Smooth muscle cell (in vitro differentiated cells): ENCODE data around the gene ARHGEF28. TPM values are rescaled to one million over a fixed set of nuclear protein-coding genes. Genes with fewer than 3 reads are reported as not detected.

Experiments
- DNase-seq: peaks from one replicate; lab custom pipeline; 2025; ENCODE audit not compliant: unreplicated experiment; lab: John Stamatoyannopoulos, UW
- H2AFZ ChIP-seq: fragments of 200-600 bp; sonication (generic); 2 replicates; pipeline ENCODE4 v1.6.0; 2016; ENCODE audit warnings: antibody characterized with exemption, low read depth, mild to moderate bottlenecking
- H3F3A ChIP-seq: fragments of 200-600 bp; sonication (generic); 2 replicates; pipeline ENCODE4 v1.6.0; 2017; ENCODE audit warnings: antibody characterized with exemption, low read depth
- H3K27ac ChIP-seq: fragments of 200-600 bp; sonication (generic); 2 replicates; pipeline ENCODE4 v1.5.1; 2016; ENCODE audit warnings: low read depth, mild to moderate bottlenecking
- H3K27me3 ChIP-seq: fragments of 200-600 bp; sonication (generic); 2 replicates; pipeline ENCODE4 v1.6.1; 2016; ENCODE audit warnings: low read depth, mild to moderate bottlenecking
- H3K36me3 ChIP-seq: fragments of 200-600 bp; sonication (generic); 2 replicates; pipeline ENCODE4 v1.5.1; 2016; ENCODE audit warnings: low read depth
- H3K4me1 ChIP-seq: fragments of 200-600 bp; sonication (generic); 2 replicates; pipeline ENCODE4 v1.5.1; 2016; ENCODE audit warnings: low read depth
- H3K4me2 ChIP-seq: fragments of 200-600 bp; sonication (generic); 2 replicates; pipeline ENCODE4 v1.6.0; 2016; ENCODE audit warnings: mild to moderate bottlenecking
- H3K4me3 ChIP-seq: fragments of 200-600 bp; sonication (generic); 2 replicates; pipeline ENCODE4 v1.5.1; 2016; ENCODE audit warnings: mild to moderate bottlenecking
- H3K79me2 ChIP-seq: fragments of 200-600 bp; sonication (generic); 2 replicates; pipeline ENCODE4 v1.6.0; 2016; ENCODE audit warnings: low read depth, mild to moderate bottlenecking
- H3K9ac ChIP-seq: fragments of 200-600 bp; sonication (generic); 2 replicates; pipeline ENCODE4 v1.6.0; 2016; ENCODE audit warnings: low read depth
- H3K9me3 ChIP-seq: fragments of 200-600 bp; sonication (generic); replicated peaks from 2 replicates; pipeline ENCODE4 v1.5.1; 2016; ENCODE audit warnings: low read depth
- H4K20me1 ChIP-seq: fragments of 200-600 bp; sonication (generic); 2 replicates; pipeline ENCODE4 v1.6.0; 2016; ENCODE audit warnings: low read depth
- WGBS: methylation state at CpG from one replicate; pipeline ENCODE4 v1.1.7; 2016; ENCODE audit warnings: low lambda C conversion rate; 5-methylcytosine and 5-hydroxymethylcytosine counted together
- polyA plus RNA-seq: library from polyadenylated mRNA; unstranded; fragments of >200 nt; fragmentation: Nextera tagmentation; extraction: Ambion mirVana; gene quantifications from 2 replicates; pipeline ENCODE4 v1.2.1, GENCODE V29; 2016
- total RNA-seq: library from RNA; depleted of rRNA; stranded (reverse); fragments of >200 nt; gene quantifications from 2 replicates; pipeline ENCODE4 v1.2.3, GENCODE V29; 2014
- TF ChIP-seq, protein P1 (sequence below): fragments of 200-600 bp; sonication (generic); IDR thresholded peaks from 2 replicates; pipeline ENCODE4 v1.5.1; 2017; ENCODE audit warnings: borderline replicate concordance, mild to moderate bottlenecking, antibody characterized with exemption; ENCODE audit not compliant: insufficient read depth, poor library complexity, severe bottlenecking

The ARHGEF28 gene
- total and polyA plus RNA-seq, 2 experiments from 2014 or later: 0.19 to 0.90 TPM

DNA sequence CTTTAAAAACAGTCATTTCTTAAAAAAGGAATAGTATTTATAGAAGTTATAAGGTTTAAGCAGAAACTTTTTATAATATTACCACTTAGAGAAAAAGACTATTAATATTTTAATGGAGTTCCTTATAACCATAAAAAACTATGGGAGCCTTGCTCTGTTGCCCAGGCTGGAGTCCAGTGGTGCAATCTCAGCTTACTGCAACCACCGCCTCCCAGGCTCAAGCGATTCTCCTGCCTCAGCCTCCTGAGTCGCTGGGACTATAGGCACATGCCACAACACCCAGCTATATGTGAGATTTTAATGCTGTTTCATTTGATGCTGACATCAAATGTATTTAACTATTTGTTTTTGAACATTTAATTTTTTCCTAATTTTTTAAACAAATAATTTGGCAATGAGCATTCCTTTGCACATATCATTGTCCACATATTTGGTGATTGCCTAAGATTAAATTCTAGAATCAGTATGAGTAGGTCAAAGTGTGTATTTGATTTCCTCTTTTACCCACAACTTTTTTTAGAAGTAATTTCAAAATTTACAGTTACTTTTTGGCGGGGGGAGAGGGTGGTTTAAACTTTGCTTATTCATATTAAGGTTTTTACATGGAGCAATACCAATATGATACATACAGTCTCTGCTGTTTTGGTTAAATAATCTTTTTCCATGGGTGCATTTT, 235.5 kb downstream of the ARHGEF28 start:
- Histone ChIP-seq H3K9me3 (no peaks in the 10 kb centered on the region), H3K27me3 (no peaks in the 10 kb centered on the region), H3K4me3 (no peak overlapping the region), H4K20me1 (no peaks in the 10 kb centered on the region), H3K4me2 (no peak overlapping the region), H2AFZ (no peak overlapping the region), H3K4me1 (no peaks in the 10 kb centered on the region), H3K79me2 (no peaks in the 10 kb centered on the region), H3K9ac (no peak overlapping the region), H3K27ac (no peak overlapping the region), H3K36me3 (no peaks in the 10 kb centered on the region), H3F3A (no peaks in the 10 kb centered on the region)
- TF ChIP-seq, protein P1, sequence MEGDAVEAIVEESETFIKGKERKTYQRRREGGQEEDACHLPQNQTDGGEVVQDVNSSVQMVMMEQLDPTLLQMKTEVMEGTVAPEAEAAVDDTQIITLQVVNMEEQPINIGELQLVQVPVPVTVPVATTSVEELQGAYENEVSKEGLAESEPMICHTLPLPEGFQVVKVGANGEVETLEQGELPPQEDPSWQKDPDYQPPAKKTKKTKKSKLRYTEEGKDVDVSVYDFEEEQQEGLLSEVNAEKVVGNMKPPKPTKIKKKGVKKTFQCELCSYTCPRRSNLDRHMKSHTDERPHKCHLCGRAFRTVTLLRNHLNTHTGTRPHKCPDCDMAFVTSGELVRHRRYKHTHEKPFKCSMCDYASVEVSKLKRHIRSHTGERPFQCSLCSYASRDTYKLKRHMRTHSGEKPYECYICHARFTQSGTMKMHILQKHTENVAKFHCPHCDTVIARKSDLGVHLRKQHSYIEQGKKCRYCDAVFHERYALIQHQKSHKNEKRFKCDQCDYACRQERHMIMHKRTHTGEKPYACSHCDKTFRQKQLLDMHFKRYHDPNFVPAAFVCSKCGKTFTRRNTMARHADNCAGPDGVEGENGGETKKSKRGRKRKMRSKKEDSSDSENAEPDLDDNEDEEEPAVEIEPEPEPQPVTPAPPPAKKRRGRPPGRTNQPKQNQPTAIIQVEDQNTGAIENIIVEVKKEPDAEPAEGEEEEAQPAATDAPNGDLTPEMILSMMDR: no peak
- DNase-seq: no peak
- WGBS: 93% methylated on average over 4 of the region's 4 CpGs

DNA sequence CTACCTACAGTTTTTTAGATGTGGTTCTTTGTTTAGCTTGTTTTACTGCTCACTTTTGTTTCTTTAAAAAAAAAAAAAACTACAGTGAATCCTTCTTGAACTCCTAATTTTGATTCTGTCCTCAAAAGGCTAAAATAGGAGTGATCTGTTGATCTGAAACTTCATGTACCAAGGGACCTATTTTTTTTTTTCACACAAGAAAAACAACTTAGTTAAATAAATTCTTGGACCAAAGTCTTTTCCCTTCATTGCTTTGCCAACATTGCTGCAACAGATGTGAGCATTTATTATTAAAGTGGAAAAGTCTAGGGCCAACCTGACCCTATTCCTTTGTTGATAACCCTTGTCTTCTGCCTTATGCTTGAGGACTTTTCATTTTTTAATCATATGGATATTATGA, 236.8 kb downstream of the ARHGEF28 start:
- Histone ChIP-seq H3K4me2 (no peak overlapping the region), H3K9ac (no peak overlapping the region), H3K79me2 (no peaks in the 10 kb centered on the region), H4K20me1 (no peaks in the 10 kb centered on the region), H2AFZ (no peak overlapping the region), H3K27ac (no peak overlapping the region), H3K9me3 (no peaks in the 10 kb centered on the region), H3K4me3 (no peak overlapping the region), H3K36me3 (no peaks in the 10 kb centered on the region), H3K4me1 (no peaks in the 10 kb centered on the region), H3F3A (no peaks in the 10 kb centered on the region), H3K27me3 (no peaks in the 10 kb centered on the region)
- TF ChIP-seq, protein P1: no peak
- no peak for DNase-seq

DNA sequence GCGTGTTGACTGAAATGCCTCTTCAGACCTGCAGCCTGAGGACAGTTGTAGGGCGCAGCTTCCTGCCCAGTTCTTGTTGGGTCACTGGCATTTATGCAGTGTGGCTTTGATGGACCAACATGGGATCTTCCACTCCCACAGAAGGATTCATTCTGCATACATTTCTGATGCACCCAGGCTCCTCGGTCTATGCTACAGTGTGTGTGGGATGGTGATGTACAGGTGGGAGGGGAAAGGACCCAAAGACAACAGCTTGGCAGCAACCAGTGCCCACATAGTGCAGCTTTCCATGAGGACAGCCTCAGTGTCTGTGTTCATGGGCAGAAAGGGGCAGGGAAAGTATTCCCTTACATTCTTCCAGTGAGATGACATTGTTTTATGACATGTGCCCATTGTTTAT, 237.9 kb downstream of the ARHGEF28 start:
- 88% methylated on average over 3 of the region's 3 CpGs for WGBS
- Histone ChIP-seq H3K4me1 (no peaks in the 10 kb centered on the region), H3F3A (no peaks in the 10 kb centered on the region), H3K79me2 (no peaks in the 10 kb centered on the region), H3K9me3 (no peaks in the 10 kb centered on the region), H3K9ac (no peak overlapping the region), H3K36me3 (no peaks in the 10 kb centered on the region), H4K20me1 (no peaks in the 10 kb centered on the region), H3K27ac (no peak overlapping the region), H3K27me3 (no peaks in the 10 kb centered on the region), H3K4me2 (no peak overlapping the region), H3K4me3 (no peak overlapping the region), H2AFZ (no peak overlapping the region)
- DNase-seq: no peak
- TF ChIP-seq, protein P1: no peak

DNA sequence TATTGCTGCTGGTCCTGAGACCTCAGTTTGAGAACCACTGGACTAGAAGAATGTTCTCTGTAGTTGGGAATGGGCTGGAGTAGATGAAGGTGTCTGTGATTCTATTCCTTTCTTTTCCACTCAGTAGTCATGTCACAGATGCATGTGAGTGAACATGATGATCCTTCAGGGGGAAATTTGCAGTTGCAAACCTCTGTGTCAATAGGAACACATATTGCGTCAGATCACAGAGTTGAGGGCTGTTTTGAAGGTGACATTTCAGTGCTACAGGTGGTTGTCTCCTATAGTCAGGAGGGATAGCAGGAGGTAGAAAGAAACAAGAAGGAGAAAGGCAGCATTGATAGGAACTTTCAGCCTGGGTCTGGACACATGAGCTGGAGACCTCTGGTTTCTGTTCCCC, 239.3 kb downstream of the ARHGEF28 start:
- DNase-seq: no peak
- Histone ChIP-seq H3K4me2 (no peak overlapping the region), H3K9me3 (no peaks in the 10 kb centered on the region), H4K20me1 (no peaks in the 10 kb centered on the region), H3K27me3 (no peaks in the 10 kb centered on the region), H3K4me3 (no peak overlapping the region), H3K27ac (no peak overlapping the region), H3K9ac (no peak overlapping the region), H3K79me2 (no peaks in the 10 kb centered on the region), H3K4me1 (no peaks in the 10 kb centered on the region), H2AFZ (no peak overlapping the region), H3K36me3 (no peaks in the 10 kb centered on the region), H3F3A (no peaks in the 10 kb centered on the region)
- TF ChIP-seq, protein P1: no peak
- WGBS: 91% methylated on average over 1 of the region's 1 CpG
